Raji (cell line): ENCODE measurements around the gene ARHGEF7.

Experiments
- POLR2A ChIP-seq: IDR thresholded peaks from 2 replicates; pipeline ENCODE4 v1.6.1; 2011; ENCODE audit warnings: low read depth, low read length, control low read depth; ENCODE audit not compliant: insufficient read depth

ARHGEF7 gene

GRCh38 chr13:111262281-111262680 lies 147.2 kb downstream of the ARHGEF7 start:
- TF ChIP-seq POLR2A, result no peak

GRCh38 chr13:111262715-111263114 lies 147.6 kb downstream of the ARHGEF7 start:
- no peak for TF ChIP-seq POLR2A

- no peak for TF ChIP-seq POLR2A
Measured at GRCh38 chr13:111263566-111263965, 148.5 kb downstream of the ARHGEF7 start.

GRCh38 chr13:111265006-111265700 lies 150.0 kb downstream of the ARHGEF7 start:
- no peak for TF ChIP-seq POLR2A

- TF ChIP-seq POLR2A, result no peak
Measured at GRCh38 chr13:111265701-111266035, 150.6 kb downstream of the ARHGEF7 start.

- no peak for TF ChIP-seq POLR2A
Measured at GRCh38 chr13:111267205-111267604, 152.1 kb downstream of the ARHGEF7 start.

GRCh38 chr13:111267784-111268183 lies 152.7 kb downstream of the ARHGEF7 start:
- no peak for TF ChIP-seq POLR2A

- TF ChIP-seq POLR2A, result no peak
Measured at GRCh38 chr13:111269508-111269907, 154.4 kb downstream of the ARHGEF7 start.

GRCh38 chr13:111270126-111270525 lies 155.0 kb downstream of the ARHGEF7 start:
- TF ChIP-seq POLR2A, result no peak

GRCh38 chr13:111270765-111271698 lies 155.9 kb downstream of the ARHGEF7 start:
- no peak for TF ChIP-seq POLR2A

- no peak for TF ChIP-seq POLR2A
Measured at GRCh38 chr13:111272117-111272516, 157.0 kb downstream of the ARHGEF7 start.

- no peak for TF ChIP-seq POLR2A
Measured at GRCh38 chr13:111275382-111275781, 160.3 kb downstream of the ARHGEF7 start.

GRCh38 chr13:111275995-111276618 lies 161.0 kb downstream of the ARHGEF7 start:
- no peak for TF ChIP-seq POLR2A

- no peak for TF ChIP-seq POLR2A
Measured at GRCh38 chr13:111278258-111278657, 163.1 kb downstream of the ARHGEF7 start.

GRCh38 chr13:111278743-111279652 lies 163.9 kb downstream of the ARHGEF7 start:
- no peak for TF ChIP-seq POLR2A
